ENCODE measurements around the gene BNIP1.

The BNIP1 gene

GRCh38 chr5:173211284-173211683, 67.0 kb downstream of the BNIP1 start:
- TF ChIP-seq CTCF (IDR thresholded peaks at IDR 0.05; ENCODE audit: control extremely low read depth, extremely low read depth, low read depth, missing control alignments) = no peak
- ChIA-PET POLR2A (no interaction called here), CTCF (no interaction called here)
- no peak for DNase-seq (ENCODE audit: extremely low spot score)

GRCh38 chr5:173213236-173213933, 69.1 kb downstream of the BNIP1 start:
- no peak for DNase-seq (ENCODE audit: extremely low spot score)
- ChIA-PET POLR2A (no interaction called here), CTCF (interaction anchor here (1.2 kb wide), 1 partner anchor 45 kb away, joined by 3 read pairs; no protein-coding TSS in a partner anchor)
- no peak for TF ChIP-seq CTCF (IDR thresholded peaks at IDR 0.05; ENCODE audit: control extremely low read depth, extremely low read depth, low read depth, missing control alignments)

All from GM10248 (cell line).